Islet precursor cell (in vitro differentiated cells): ENCODE measurements around the gene GPC2.
"Not testable (repeated sequence)": the region's sequence is repeated elsewhere in the genome, so short reads cannot be mapped to it uniquely, and the experiment has no call there.

Experiments used
- DNase-seq: peaks from one replicate; pipeline ENCODE4 v3.0.0-alpha.2; 2018

GPC2 gene, protein sequence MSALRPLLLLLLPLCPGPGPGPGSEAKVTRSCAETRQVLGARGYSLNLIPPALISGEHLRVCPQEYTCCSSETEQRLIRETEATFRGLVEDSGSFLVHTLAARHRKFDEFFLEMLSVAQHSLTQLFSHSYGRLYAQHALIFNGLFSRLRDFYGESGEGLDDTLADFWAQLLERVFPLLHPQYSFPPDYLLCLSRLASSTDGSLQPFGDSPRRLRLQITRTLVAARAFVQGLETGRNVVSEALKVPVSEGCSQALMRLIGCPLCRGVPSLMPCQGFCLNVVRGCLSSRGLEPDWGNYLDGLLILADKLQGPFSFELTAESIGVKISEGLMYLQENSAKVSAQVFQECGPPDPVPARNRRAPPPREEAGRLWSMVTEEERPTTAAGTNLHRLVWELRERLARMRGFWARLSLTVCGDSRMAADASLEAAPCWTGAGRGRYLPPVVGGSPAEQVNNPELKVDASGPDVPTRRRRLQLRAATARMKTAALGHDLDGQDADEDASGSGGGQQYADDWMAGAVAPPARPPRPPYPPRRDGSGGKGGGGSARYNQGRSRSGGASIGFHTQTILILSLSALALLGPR

DNA sequence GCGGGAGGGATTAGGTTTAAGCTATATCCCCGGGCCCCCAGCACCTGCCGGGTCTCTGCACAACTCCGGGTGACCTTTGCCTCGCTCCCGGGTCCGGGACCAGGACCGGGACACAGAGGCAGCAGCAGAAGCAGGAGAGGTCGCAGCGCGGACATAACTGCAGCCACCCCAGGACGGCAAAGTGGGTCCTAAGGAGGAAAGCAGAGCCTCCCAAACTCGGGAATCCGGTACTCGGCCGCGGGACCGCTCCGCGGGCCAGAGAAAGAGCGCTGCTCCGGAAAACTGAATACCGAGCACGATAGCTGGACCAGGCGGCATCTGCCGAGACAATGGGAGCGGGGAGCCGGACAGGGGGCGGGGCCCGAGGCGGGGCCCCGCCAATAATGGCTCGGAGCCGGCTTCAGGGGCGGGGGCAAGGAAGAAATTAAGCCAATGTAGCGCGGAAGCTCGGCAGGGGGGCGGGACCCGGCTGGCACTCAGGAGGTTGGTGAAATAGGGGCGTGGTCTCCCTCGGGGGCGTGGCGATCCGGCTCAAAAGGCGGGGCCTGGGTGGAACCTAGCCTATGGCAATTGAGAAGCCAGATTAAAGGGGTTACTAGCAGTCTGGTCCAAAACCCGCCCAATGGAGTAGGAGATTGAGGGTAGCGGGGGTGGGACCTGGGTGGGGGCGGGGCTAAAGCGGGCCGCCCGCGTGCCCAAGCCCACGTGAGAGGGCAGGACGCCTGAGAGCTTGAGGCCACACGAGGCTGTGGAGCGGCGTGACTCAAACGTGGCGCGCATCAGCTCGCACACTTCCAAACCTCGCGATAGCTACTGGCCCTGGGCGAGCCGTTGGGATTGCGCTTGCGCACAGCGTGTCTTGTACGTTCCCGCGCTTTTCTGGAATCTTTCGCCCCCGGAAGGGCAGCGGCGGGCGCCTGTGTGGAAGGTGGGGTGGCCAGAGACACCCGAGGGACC, at the start of gene GPC2, which contains the start of gene STAG3:
TSS of gene GPC2 (minus strand) at position 337 of the 957 bp plus-strand sequence. CDS start at position 155, 182 bp downstream.
TSS of gene STAG3 (plus strand) at position 874 of the 957 bp plus-strand sequence. CDS start 2,639 bp downstream, outside the sequence.
- peak; percentile 98 for DNase-seq

DNA sequence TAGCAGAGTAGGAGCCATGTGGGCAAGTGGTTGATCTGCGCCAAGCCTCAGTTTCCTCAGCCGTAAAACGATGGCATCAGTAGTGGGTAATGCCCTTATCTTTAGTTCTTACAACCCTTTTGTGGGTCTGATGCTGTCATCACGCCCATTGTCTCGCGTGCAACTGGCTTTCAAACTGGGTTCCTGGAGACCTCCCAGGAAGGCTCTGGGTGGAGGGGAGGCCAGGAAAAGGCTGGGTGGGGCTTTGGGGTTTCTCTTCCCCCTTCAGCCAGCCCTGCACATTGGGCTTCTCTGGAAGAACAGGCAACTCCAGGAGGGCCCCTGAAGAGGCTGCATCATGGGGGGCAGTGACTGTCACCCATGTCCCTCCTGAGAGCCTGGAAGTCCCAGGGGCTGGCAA, 47.7 kb upstream of the GPC2 start:
- DNase-seq = not testable (repeated sequence)

DNA sequence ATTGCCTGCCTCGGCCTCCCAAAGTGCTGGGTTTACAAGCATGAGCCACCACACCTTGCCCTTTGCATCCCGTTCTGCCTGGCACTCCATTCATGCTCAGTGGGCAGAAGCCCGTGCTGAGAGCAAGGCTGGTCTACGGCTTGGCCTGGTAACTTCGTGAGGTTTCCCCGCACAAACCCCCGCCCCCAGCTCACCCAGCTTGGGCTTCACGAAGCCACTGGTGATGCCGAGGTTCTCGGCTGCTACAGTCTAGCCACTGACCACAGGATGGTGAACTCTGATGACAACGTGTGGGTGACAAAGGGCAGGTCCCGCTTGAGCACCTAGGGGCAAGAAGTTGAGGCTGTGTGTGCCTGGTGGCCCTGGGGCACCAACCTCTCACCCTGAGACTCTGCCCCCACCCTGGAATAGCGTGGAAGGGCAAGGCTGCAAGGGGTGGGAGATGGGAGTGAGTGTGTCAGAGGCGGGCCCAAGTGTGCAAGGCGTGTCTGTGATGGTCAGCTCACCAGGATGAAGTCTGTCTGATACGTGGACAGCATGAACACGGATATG, 46.3 kb upstream of the GPC2 start:
- DNase-seq = not testable (repeated sequence)

DNA sequence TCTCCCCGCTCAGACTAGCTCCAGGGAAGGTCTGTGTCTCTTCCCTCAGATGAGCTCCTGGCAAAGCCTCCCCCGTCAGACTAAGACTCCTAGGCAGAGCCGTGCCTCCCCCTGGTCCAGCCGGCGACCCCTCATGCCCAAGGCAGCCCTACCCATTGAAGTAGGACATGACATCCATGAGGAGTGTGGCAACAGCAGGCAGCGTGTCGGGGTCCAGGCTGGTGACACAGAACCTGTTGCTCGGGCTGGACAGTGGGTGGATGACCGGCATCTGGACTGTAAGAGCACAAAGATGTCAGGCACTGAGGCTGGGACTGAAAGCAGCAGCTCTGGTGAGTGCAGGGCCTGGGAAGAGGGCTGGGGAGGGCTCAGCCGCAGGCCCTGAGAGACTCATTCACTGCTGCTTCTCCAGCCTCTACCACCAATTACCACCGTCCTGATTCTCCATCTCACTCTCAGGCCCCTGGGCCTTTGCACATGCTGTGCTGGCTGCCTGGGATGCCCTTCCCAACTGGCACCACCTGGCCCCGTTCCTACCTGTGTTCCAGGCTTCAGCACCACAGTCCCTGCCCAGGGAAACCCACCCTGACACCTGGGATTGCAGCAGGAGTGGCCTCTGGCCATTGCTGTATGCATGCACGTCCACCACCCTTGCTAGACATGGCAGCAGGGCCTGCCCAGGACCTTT, 45.4 kb upstream of the GPC2 start:
- no peak for DNase-seq

DNA sequence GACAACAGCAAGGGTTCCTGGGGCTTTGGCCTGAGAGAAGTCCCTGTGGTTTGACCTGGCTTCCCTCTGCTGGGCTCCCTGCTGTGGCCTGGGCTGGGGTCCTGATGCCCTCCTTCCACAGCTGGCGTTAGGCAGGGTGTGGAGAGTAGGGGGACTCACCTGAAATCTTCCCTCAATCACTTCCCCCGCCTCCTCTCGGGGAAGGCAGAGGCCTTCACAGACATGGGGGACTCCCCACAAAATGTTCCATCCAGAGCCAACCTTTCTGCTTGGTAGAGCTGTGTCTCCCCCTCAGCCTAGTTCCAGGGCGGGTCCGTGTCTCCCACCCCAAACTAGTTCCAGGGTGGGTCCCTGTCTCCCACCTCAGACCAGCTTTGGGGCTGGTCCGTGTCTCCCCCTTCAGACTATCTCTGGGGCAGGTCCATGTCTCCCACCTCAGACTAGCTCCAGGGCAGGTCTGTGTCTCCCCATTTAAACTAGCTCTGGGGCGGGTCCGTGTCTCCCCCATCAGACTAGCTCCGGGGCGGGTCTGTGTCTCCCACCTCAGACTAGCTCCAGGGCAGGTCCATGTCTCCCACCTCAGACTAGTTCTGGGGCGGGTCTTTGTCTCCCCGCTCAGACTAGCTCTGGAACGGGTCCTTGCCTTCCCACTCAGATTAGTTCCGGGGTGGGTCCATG, 44.7 kb upstream of the GPC2 start:
- DNase-seq = no peak

DNA sequence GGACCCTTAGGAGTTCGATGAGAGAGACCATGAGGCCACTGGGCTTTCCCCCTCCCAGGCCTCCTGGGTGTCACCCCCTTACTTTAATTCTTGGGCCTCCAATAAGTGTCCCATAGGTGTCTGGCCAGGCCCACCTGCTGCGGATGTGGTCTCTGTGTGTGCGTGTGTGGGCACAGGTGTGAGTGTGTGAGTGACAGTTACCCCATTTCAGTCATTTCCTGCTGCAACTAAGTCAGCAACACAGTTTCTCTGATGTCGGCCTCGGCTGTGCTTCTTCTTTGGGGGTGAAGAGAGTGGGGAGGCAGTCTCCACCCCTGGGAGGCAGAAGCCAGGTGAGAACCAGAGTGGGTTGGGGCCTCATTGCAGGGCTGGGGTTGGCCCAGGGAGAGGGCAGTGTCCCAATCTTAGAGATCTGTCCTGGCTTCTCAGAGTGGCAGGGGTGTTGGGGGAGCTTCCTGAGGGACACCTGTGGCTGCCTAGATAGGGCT, 44.1 kb upstream of the GPC2 start:
- no peak for DNase-seq

DNA sequence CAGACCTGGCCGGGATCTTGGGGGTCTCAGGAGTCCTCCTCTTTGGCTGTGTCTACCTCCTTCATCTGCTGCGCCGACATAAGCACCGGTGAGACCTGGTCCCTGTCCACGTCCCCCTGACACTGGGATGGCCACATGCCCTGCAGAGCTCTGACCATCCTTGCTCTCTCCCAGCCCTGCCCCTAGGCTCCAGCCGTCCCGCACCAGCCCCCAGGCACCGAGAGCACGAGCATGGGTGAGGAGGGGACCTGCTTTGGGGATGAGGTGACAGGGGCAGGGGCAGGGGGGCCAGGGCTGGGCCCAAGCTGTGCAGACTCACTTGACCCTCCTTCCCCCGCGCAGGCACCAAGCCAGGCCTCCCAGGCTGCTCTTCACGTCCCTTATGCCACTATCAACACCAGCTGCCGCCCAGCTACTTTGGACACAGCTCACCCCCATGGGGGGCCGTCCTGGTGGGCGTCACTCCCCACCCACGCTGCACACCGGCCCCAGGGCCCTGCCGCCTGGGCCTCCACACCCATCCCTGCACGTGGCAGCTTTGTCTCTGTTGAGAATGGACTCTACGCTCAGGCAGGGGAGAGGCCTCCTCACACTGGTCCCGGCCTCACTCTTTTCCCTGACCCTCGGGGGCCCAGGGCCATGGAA, 43.5 kb upstream of the GPC2 start:
- no peak for DNase-seq

DNA sequence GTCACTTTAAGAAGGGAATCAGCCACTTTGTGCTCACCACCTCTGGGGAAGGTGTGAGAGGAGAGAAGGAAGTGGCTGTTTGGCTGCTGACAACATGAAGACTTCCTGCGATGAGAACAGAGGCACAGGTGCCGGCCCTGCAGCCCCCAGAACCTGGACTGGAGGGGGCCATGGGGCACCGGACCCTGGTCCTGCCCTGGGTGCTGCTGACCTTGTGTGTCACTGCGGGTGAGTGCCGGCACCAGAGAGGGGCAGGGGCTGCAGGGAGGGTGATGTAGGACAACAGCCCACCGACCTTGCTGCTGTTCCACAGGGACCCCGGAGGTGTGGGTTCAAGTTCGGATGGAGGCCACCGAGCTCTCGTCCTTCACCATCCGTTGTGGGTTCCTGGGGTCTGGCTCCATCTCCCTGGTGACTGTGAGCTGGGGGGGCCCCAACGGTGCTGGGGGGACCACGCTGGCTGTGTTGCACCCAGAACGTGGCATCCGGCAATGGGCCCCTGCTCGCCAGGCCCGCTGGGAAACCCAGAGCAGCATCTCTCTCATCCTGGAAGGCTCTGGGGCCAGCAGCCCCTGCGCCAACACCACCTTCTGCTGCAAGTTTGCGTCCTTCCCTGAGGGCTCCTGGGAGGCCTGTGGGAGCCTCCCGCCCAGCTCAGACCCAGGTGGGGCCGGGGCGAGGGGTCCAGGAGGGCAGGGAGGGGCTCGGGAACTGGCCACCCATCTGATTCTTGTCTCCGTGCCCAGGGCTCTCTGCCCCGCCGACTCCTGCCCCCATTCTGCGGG, 42.8 kb upstream of the GPC2 start, which contains the start of gene PVRIG:
TSS of gene PVRIG (plus strand) at position 149 of the 785 bp plus-strand sequence. CDS start at position 171, 22 bp downstream.
- DNase-seq = not testable (repeated sequence)

DNA sequence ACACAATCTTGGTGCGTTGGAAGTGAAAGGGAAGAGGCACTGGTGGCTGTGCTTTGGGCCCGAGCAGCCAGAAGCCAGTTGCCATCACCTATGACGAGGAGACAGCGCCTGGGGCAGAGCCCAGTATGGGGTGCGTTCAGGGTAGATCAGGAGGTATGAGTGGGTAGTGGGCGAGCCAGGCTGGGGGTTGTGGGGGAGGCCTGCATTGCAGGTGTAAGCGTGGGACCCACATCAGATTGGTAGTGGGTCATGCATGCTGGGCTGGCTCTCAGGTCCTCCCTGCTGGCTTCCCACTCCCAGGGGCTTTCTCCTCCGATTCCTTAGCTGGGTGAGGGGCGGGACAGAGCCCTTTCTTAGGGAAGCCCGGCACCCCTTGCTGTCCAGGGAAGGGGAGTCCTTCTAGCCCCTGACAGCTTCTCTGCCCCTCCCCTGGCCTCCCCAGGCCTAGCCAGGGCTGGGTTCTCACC, 42.1 kb upstream of the GPC2 start:
- no peak for DNase-seq

DNA sequence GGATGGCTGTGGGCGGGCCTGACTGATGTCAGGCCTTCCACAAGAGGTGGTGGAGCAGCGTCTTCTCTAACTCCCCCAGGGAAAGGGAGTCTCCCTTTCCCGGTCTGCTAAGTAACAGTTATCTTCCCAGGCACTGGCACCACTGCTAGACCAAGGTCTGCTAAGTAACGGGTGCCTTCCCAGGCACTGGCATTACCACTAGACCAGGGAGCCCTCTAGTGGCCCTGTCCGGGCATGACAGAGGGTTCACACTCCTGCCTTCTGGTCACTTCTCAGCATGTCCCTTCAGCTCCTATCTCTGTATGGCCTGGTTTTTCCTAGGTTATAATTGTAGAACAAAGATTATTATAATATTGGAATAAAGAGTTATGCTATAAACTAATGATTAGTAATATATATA, 40.8 kb upstream of the GPC2 start:
- DNase-seq = not testable (repeated sequence)

DNA sequence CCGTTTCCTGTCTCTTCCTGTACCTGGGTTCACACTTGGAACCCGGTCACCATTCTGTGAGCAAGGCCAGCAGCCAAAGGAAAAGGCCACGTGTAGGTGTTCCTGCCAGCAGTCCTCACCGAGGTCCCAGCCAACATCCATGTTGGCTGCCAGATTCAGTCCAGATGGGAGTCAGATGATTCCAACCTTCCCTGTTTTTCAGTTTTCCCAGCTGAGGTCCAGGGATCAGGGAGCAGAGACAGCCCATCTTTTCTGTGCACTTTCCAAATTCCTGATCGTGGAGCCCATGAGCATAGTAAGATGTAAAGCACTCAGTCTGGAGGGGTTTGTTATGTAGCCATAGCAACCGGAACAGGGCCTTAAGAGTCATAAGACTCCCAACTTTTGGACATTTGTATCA, 38.7 kb upstream of the GPC2 start:
- DNase-seq = no peak

DNA sequence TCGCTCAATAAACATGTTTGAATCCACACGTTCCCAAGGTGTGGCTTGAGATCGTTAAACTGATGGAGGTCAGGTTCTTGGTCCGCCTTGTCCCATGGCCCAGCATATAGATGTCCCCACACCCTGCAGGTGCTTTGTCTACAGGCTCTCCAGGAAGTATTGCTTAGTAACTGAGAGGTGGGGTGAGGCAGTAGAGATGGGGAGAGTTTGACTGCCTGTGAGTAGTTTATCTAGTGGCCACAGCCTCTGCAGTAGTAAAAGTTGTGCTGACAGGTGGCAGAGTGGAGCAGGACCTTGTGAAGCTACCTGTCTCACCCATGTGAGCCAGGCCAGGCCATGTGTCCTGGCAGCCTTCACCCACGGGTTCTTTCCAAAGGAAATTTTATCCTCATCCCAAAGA, 37.2 kb upstream of the GPC2 start:
- DNase-seq = not testable (repeated sequence)

DNA sequence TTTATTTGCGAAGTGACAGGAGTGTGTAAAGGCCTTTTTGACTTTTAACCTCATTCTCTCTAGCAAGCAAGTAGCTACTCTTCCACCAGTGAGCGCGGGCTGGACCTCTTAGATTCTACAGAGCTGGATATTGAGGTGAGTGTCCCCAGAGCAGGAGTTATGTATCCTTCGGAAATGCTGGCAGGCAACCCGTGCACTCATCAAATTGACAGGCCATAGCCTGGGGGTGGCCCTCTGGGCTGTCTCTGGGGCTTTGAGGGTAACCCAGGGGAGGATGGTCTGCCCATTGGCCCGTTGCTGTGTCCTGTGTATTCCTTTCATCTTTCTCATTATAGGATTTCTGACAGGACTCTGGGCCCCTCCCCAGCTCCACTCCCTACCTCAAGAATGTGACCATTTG, 36.5 kb upstream of the GPC2 start:
- no peak for DNase-seq

DNA sequence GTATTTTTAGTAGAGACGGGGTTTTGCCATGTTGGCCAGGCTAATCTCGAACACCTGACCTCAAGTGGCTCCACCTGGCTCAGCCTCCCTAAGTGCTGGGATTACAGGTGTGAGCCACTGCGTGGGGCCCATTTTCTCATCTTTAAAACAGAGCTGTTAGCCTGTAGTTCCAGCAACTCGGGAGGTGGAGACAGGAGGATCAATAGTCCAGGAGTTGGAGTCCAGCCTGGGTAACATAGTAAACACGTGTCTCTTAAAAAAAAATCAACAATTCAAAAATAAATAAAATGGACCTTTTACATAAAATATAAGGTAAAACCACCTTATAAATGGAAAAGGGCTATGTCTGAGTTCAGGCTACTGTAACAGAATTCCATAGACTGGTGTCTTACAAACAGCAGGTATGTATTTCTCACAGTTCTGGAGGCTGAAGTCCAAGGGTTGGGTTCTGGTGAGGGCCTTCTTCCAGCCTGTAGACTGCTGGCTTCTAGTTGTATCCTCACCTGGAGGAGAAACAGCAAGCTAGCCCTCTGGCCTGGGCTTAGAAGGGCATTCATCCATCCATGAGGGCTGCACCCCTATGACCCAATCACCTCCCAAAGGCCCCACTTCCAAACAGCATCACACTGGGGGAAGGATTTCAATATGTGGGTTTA, 35.6 kb upstream of the GPC2 start:
- no peak for DNase-seq

DNA sequence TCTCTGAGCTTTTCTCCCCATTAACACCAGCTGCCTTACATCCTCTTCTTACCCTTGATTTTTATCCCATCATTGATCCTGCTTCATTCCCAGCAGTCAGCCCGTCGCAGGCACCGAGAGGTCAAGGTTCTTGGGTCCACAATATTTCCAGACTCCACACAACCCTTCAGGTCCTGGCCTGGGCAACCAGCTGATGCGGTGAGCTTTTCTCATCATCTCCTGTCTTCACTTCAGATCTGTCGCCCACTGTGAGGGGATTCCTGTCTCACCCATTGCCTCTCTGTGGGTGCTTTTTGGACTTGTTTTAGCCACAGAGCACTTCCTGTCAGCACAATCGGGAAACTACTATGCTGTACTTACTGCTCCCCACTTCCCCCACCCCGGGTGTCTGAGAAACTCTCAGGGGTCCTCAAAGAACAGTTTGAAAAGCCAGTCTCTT, 34.2 kb upstream of the GPC2 start:
- DNase-seq = no peak

DNA sequence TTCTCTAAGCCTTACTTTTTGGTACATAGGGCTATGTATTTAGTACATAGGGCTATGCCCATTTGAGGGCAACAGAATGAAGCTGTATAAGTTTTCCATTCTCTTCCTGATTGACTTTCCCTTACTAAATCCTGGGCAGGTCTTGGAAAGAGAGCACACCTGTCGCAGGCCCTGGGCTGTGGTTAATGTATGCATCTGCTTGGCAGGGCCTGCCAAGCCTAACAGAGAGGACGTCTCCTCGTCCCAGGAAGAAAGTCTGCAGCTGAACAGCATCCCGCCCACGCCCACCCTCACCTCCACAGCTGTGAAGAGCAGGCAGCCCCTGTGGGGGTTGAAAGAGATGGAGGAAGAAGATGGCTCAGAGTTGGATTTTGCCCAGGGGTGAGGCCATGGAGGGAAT, 33.6 kb upstream of the GPC2 start:
- DNase-seq = no peak

DNA sequence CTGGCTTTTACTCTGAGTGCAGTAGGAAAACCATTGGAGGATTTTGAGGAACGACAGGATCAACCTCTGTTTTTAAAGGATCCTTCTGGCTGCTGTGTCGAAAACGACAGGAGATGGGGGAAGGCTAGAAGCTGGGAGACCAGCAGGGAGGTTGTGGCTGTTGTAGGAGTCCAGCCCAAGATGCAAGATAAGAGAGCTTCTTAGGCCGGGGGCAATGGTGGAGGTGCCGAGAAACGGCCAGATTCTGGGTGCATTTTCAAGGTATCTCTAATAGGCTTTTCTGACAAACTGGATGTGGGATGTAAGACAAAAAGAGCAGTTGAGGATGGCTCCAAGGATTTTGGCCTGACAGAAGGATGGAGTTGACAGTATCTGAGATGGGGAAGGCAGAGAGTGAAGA, 32.3 kb upstream of the GPC2 start:
- DNase-seq = no peak

DNA sequence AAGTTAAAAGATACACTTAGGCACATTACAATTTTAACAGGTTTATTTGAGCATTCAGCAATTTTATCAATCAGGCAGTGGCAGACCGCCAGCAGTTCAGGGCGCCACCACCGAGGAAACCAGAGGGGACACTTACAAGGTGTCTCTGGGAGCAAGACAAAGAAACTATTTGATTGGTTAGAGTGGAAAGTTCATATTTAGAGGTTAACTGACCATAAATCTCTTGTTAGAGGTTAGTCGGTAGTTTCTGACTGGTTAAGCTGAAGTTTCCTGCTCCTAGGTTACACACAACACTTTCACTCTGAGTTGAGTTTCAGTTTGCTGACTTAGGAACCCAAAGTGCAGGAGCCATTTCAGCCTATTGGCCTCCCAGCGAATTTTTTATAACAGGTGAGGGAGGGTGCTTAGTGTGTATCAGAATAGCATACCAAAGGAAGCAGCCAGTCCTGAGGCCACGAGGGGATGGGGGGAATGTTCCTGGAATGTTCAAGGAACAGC, 31.8 kb upstream of the GPC2 start:
- DNase-seq = no peak

DNA sequence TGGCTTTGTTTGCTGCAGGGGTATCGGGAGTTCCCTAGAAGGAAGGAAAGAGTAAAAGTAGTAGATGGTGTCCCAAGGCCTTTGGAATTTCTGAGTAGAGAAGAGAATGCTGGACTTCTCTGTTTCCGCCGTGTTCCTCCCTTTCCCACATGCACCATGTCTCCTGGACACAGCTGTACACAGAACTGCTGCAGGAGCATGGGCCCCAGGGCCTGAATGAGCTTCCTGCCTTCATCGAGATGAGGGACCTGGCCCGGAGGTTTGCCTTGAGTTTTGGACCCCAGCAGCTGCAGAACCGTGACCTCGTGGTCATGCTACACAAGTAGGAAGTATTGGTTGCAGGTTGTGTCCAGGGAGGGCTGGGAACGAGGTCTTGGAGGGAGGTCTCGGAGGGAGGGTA, 27.3 kb upstream of the GPC2 start:
- DNase-seq = no peak
